Keratinocyte (primary cell): ENCODE measurements around the gene FLVCR1. TPM values are rescaled to one million over a fixed set of nuclear protein-coding genes. Genes with fewer than 3 reads are reported as not detected.

Source experiments
- DNase-seq: peaks from one replicate; pipeline ENCODE4 v3.0.0-alpha.2; 2011; ENCODE audit warnings: low read depth, missing footprints, low spot score
- FAIRE-seq: peaks from 2 replicates; lab custom pipeline; 2011; peaks lifted over from hg19 to GRCh38; lab: Jason Lieb, UNC
- H2AFZ ChIP-seq: 2 replicates; pipeline ENCODE4 v1.6.0; 2012; ENCODE audit warnings: low read length, control low read depth, inconsistent platforms; ENCODE audit not compliant: control insufficient read depth
- H3K27ac ChIP-seq: 2 replicates; pipeline ENCODE4 v1.5.1; 2011; ENCODE audit warnings: low read length; ENCODE audit not compliant: control insufficient read depth, insufficient read depth
- H3K27me3 ChIP-seq: 3 replicates; pipeline ENCODE4 v1.6.0; 2011; ENCODE audit warnings: low read length; ENCODE audit not compliant: control insufficient read depth, insufficient read depth; ENCODE audit errors: extremely low read depth
- H3K36me3 ChIP-seq, 2 experiments: 2 replicates in 1 of 2; 3 replicates in 1 of 2; pipeline ENCODE4 v1.5.1; 2011; ENCODE audit warnings: low read length in 2 of 2, mild to moderate bottlenecking in 1 of 2; ENCODE audit not compliant: control insufficient read depth in 2 of 2, insufficient read depth in 2 of 2; ENCODE audit errors: extremely low read depth in 1 of 2
- H3K4me1 ChIP-seq: 3 replicates; pipeline ENCODE4 v1.5.1; 2011; ENCODE audit warnings: low read length; ENCODE audit not compliant: control insufficient read depth, insufficient read depth; ENCODE audit errors: extremely low read depth
- H3K4me2 ChIP-seq: 3 replicates; pipeline ENCODE4 v1.6.0; 2011; ENCODE audit warnings: low read depth, low read length; ENCODE audit not compliant: control insufficient read depth, insufficient read depth; ENCODE audit errors: extremely low read depth
- H3K4me3 ChIP-seq, 3 experiments: fragments of 200-600 bp in 1 of 3; sonication (generic) in 1 of 3; 2 replicates in 2 of 3; 3 replicates in 1 of 3; pipeline ENCODE4 v1.5.1; 2011 to 2016; ENCODE audit warnings: low read length in 3 of 3, mild to moderate bottlenecking in 3 of 3, control low read depth in 2 of 3, inconsistent platforms in 1 of 3, low read depth in 1 of 3, mixed read lengths in 1 of 3, mixed run types in 1 of 3, moderate library complexity in 1 of 3; ENCODE audit not compliant: control insufficient read depth in 2 of 3, insufficient read depth in 2 of 3; ENCODE audit errors: extremely low read depth in 1 of 3
- H3K79me2 ChIP-seq: 2 replicates; pipeline ENCODE4 v1.6.0; 2012; ENCODE audit warnings: low read length; ENCODE audit not compliant: control insufficient read depth, insufficient read depth
- H3K9ac ChIP-seq: 3 replicates; pipeline ENCODE4 v1.6.0; 2011; ENCODE audit warnings: low read length; ENCODE audit not compliant: control insufficient read depth, insufficient read depth; ENCODE audit errors: extremely low read depth
- H3K9me1 ChIP-seq: 3 replicates; pipeline ENCODE4 v1.6.0; 2011; ENCODE audit warnings: low read length; ENCODE audit not compliant: control insufficient read depth, insufficient read depth; ENCODE audit errors: extremely low read depth
- H3K9me3 ChIP-seq: 2 replicates; pipeline ENCODE4 v1.5.1; 2012; ENCODE audit warnings: low read depth, low read length; ENCODE audit not compliant: control insufficient read depth
- H4K20me1 ChIP-seq: 3 replicates; pipeline ENCODE4 v1.6.0; 2011; ENCODE audit warnings: low read length; ENCODE audit not compliant: control insufficient read depth, insufficient read depth; ENCODE audit errors: extremely low read depth
- EZH2 ChIP-seq: IDR thresholded peaks from one replicate; pipeline ENCODE4 v1.6.1; 2012; ENCODE audit warnings: inconsistent platforms, mild to moderate bottlenecking, low read length, moderate library complexity
- dilution Hi-C: fragments of 300-500 bp; cut with MboI; formaldehyde crosslinking; loops from one replicate; pipeline ENCODE4 v1.7.0; 2020; ENCODE audit warnings: low sequenced_read_pairs; ENCODE audit not compliant: extremely low pct_ligation_motif_present
- polyA minus RNA-seq, 3 experiments: library from RNA; depleted of rRNA, polyadenylated mRNA; stranded (reverse); fragments of >200 nt; gene quantifications; 1 replicate in 1 of 3; 2 replicates in 1 of 3; 3 replicates in 1 of 3; pipeline ENCODE4 v1.2.3, GENCODE V29; 2011
- polyA plus RNA-seq, 5 experiments: library from polyadenylated mRNA; depleted of rRNA in 3 of 5; stranded (reverse) in 3 of 5; stranded (forward) in 1 of 5; unstranded in 1 of 5; fragments of >200 nt; gene quantifications; 1 replicate in 1 of 5; 2 replicates in 3 of 5; 3 replicates in 1 of 5; pipeline versions ENCODE4 v1.2.1 to v1.2.3, GENCODE V29; 2011 to 2012; ENCODE audit warnings: missing spikeins in 2 of 5, low read depth in 1 of 5, low replicate concordance in 1 of 5
- TF ChIP-seq, protein P1 (sequence below), 3 experiments: IDR thresholded peaks in 1 of 3; conservative IDR thresholded peaks in 1 of 3; optimal IDR thresholded peaks in 1 of 3; 2 replicates in 2 of 3; 3 replicates in 1 of 3; pipeline versions ENCODE3 to v1.5.1; 2011; ENCODE audit warnings: low read length in 3 of 3, mild to moderate bottlenecking in 3 of 3, moderate library complexity in 2 of 3, control low read depth in 1 of 3, inconsistent platforms in 1 of 3; ENCODE audit not compliant: insufficient read depth in 2 of 3; ENCODE audit errors: extremely low read depth in 1 of 3

Gene FLVCR1
- polyA plus RNA-seq (3.3 to 6.4 TPM (median 4.0 TPM) in 3 replicates), polyA minus RNA-seq (6.8 to 10.2 TPM (median 9.5 TPM) in 3 replicates)
- 0.65 TPM for polyA plus RNA-seq (2011; ENCODE audit: low read depth)
- polyA plus RNA-seq (2011; cell fraction: cytosol; rRNA removed) = 1.2 and 1.9 TPM in 2 replicates
- 6.6 and 11.2 TPM in 2 replicates for polyA plus RNA-seq (2011; cell fraction: nucleus; rRNA removed)
- polyA plus RNA-seq (2012; ENCODE audit: low replicate concordance) = 3.1 and 4.2 TPM in 2 replicates
- 4.8 TPM for polyA minus RNA-seq (2011; cell fraction: cytosol; rRNA and poly(A)+ RNA removed)
- polyA minus RNA-seq (2011; cell fraction: nucleus; rRNA and poly(A)+ RNA removed) = 7.3 and 11.3 TPM in 2 replicates

DNA sequence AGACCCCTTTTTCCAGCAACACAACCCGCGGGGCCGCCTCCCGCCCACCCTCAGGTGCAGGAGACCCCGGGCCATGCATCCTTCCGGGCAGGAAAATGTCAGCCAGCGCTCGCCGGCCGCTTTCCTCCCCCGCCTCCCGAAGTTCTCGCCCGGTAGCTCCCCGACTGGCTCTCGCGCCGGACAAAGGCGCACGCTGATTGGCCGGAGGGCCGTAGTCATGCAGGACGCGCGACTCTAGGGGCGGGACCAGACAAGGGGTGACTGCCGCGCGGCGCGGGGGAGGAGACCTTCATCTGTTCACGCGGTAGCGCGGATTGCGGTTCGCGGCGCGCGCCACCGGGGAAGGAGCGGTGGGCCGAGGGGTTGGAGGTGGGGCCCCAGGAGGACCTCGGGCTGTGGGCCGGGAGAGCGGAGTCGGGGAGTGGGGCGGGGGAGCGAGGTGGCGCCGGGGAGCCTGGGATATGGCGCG is at the start of gene FLVCR1:
FLVCR1 (plus strand) TSS at position 284 of the 469 bp plus-strand sequence; CDS start at position 462, 178 bp downstream.
- Histone ChIP-seq H3K9ac (peak within 1 kb of the TSS; percentile 85), H3K4me3 (peak within 1 kb of the TSS; percentile 71 to 86 (median 84)), H3K36me3 (peaks cover 2 to 6% of the 10 kb centered on the region in 2 experiments), H3K27ac (peak within 1 kb of the TSS; percentile 56), H2AFZ (peak within 1 kb of the TSS; percentile 88), H3K9me3 (no peaks in the 10 kb centered on the region), H3K4me1 (peaks cover 22% of the 10 kb centered on the region), H3K9me1 (peaks cover 3% of the 10 kb centered on the region), H3K27me3 (no peaks in the 10 kb centered on the region), H3K79me2 (peaks cover 47% of the 10 kb centered on the region), H3K4me2 (peak within 1 kb of the TSS; percentile 87), H4K20me1 (no peaks in the 10 kb centered on the region)
- TF ChIP-seq, protein P1, sequence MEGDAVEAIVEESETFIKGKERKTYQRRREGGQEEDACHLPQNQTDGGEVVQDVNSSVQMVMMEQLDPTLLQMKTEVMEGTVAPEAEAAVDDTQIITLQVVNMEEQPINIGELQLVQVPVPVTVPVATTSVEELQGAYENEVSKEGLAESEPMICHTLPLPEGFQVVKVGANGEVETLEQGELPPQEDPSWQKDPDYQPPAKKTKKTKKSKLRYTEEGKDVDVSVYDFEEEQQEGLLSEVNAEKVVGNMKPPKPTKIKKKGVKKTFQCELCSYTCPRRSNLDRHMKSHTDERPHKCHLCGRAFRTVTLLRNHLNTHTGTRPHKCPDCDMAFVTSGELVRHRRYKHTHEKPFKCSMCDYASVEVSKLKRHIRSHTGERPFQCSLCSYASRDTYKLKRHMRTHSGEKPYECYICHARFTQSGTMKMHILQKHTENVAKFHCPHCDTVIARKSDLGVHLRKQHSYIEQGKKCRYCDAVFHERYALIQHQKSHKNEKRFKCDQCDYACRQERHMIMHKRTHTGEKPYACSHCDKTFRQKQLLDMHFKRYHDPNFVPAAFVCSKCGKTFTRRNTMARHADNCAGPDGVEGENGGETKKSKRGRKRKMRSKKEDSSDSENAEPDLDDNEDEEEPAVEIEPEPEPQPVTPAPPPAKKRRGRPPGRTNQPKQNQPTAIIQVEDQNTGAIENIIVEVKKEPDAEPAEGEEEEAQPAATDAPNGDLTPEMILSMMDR (optimal IDR thresholded peaks at IDR 0.05 in 1 of 3, IDR thresholded peaks at IDR 0.05 in 1 of 3, conservative IDR thresholded peaks at IDR 0.05 in 1 of 3; ENCODE audit: extremely low read depth in 1 of 3, insufficient read depth in 2 of 3, low read length in 3 of 3) = no peak
- no peak for TF ChIP-seq EZH2
- dilution Hi-C loops = no loop called here
- DNase-seq (peak; percentile 77), FAIRE-seq (no peak)

DNA sequence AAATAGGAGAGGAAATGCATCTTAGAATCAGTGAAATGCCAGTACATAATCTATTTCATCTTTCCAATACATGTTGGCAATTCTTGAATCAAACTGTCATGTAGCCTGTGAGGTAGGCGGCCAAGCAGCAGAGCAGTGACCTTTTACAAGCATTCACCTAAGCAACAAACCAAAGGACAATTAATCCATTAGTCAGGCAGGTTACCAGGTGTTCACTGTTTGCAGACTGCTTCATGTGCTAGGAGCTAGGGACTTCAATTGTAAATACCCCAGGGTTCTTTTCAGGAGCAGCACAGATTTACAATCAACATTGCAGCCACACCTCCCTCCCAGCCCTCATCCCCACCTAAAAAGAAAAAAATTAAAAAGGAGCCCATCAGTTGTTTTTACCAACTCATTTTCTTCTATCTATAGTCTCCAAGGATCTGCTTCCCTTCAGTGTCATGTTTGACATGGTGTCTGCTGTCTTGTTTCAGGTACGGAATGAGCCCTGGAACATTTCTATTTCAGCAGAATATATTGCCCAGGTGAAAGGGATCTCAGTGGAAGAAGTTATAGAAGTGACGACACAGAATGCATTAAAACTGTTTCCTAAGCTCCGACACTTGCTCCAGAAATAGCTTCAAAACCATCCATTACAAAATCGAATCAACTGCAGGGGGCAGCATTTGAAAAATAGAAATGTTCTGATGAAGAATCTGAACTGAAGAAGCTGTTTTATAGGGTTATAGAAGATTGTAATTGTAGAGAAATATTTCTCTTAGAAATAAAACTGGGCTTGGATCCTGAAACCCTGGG is 43.3 kb upstream of the FLVCR1 start:
- H3K79me2 ChIP-seq = no peaks in the 10 kb centered on the region
- DNase-seq = no peak
- dilution Hi-C loops = no loop called here
- no peaks in the 10 kb centered on the region for H3K27me3 ChIP-seq
- no peak overlapping the region for H3K4me3 ChIP-seq
- no peak overlapping the region for H3K27ac ChIP-seq
- H3K4me1 ChIP-seq = no peaks in the 10 kb centered on the region
- no peaks in the 10 kb centered on the region for H3K9me3 ChIP-seq
- TF ChIP-seq, protein P1 (optimal IDR thresholded peaks at IDR 0.05 in 1 of 3, IDR thresholded peaks at IDR 0.05 in 1 of 3, conservative IDR thresholded peaks at IDR 0.05 in 1 of 3; ENCODE audit: extremely low read depth in 1 of 3, insufficient read depth in 2 of 3, low read length in 3 of 3) = peak in 1 of 3 experiments; percentile 22
- TF ChIP-seq EZH2 = no peak
- no peaks in the 10 kb centered on the region for H4K20me1 ChIP-seq
- H3K36me3 ChIP-seq = no peaks in the 10 kb centered on the region
- H2AFZ ChIP-seq = no peak overlapping the region
- no peak overlapping the region for H3K4me2 ChIP-seq
- H3K9me1 ChIP-seq = no peaks in the 10 kb centered on the region
- H3K9ac ChIP-seq = no peak overlapping the region
- no peak for FAIRE-seq
